ENCODE measurements around the gene DLGAP1.

- TF ChIP-seq SUZ12 (IDR thresholded peaks at IDR 0.05; ENCODE audit: extremely low read depth, insufficient read depth, insufficient read length), result no peak
- no peak for TF ChIP-seq ZNF274 (IDR thresholded peaks at IDR 0.05; ENCODE audit: low read depth, low read length)
- no peak for TF ChIP-seq YY1 (IDR thresholded peaks at IDR 0.05; ENCODE audit: insufficient read depth, insufficient read length)
Measured at GRCh38 chr18:4358618-4359017, 96.5 kb downstream of the DLGAP1 start.
